ENCODE results near the gene VIL1. TPM values are rescaled to one million over a fixed set of nuclear protein-coding genes. Genes with fewer than 3 reads are reported as not detected.
A peak's percentile ranks its signal among the peaks of the same experiment; 100 is the strongest.

VIL1 gene
- total and polyA plus RNA-seq, 2 of the 13 experiments (the other 11 are each of a cell fraction or from before 2014, with no cell fraction given), result 287 to 301 TPM

DNA sequence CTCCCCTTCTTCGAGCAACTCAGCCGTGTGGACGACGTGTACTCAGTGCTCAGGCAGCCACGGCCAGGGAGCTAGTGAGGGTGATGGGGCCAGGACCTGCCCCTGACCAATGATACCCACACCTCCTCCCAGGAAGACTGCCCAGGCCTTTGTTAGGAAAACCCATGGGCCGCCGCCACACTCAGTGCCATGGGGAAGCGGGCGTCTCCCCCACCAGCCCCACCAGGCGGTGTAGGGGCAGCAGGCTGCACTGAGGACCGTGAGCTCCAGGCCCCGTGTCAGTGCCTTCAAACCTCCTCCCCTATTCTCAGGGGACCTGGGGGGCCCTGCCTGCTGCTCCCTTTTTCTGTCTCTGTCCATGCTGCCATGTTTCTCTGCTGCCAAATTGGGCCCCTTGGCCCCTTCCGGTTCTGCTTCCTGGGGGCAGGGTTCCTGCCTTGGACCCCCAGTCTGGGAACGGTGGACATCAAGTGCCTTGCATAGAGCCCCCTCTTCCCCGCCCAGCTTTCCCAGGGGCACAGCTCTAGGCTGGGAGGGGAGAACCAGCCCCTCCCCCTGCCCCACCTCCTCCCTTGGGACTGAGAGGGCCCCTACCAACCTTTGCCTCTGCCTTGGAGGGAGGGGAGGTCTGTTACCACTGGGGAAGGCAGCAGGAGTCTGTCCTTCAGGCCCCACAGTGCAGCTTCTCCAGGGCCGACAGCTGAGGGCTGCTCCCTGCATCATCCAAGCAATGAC lies 14.4 kb upstream of the VIL1 start (continued):
- TF ChIP-seq, protein P1, sequence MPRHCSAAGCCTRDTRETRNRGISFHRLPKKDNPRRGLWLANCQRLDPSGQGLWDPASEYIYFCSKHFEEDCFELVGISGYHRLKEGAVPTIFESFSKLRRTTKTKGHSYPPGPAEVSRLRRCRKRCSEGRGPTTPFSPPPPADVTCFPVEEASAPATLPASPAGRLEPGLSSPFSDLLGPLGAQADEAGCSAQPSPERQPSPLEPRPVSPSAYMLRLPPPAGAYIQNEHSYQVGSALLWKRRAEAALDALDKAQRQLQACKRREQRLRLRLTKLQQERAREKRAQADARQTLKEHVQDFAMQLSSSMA (CRISPR knock-in tag; IDR thresholded peaks at IDR 0.05), result 0 out of 2 replicates have a peak, but pooled peaks have one; percentile 60
- TF ChIP-seq ZNF530 (CRISPR knock-in tag; IDR thresholded peaks at IDR 0.05; ENCODE audit: low read depth) (no peak), RFXANK (CRISPR knock-in tag; IDR thresholded peaks at IDR 0.05) (no peak), NCOR1 (IDR thresholded peaks at IDR 0.05; ENCODE audit: borderline replicate concordance, low read length) (no peak), MAFK (conservative IDR thresholded peaks at IDR 0.05 in 1 of 2, IDR thresholded peaks at IDR 0.05 in 1 of 2; ENCODE audit: low read length in 2 of 2) (no peak), TAF15 (IDR thresholded peaks at IDR 0.05; ENCODE audit: low read depth, low read length, poor library complexity, severe bottlenecking) (no peak), MED8 (CRISPR knock-in tag; IDR thresholded peaks at IDR 0.05; ENCODE audit: insufficient replicate concordance) (no peak), ZNF431 (CRISPR knock-in tag; IDR thresholded peaks at IDR 0.05; ENCODE audit: borderline replicate concordance, low read depth) (no peak), FOXA3 (CRISPR knock-in tag; IDR thresholded peaks at IDR 0.05) (no peak), ZNF790 (CRISPR knock-in tag; IDR thresholded peaks at IDR 0.05; ENCODE audit: borderline replicate concordance) (no peak), ZFYVE20 (CRISPR knock-in tag; IDR thresholded peaks at IDR 0.05; ENCODE audit: borderline replicate concordance, low read depth) (no peak), ZNF720 (CRISPR knock-in tag; IDR thresholded peaks at IDR 0.05) (no peak), ESRRA (CRISPR knock-in tag; IDR thresholded peaks at IDR 0.05; ENCODE audit: low read depth) (no peak), FOXA1 (IDR thresholded peaks at IDR 0.05) (no peak), FOXA1 (CRISPR knock-in tag; IDR thresholded peaks at IDR 0.05) (no peak), ZNF567 (CRISPR knock-in tag; IDR thresholded peaks at IDR 0.05; ENCODE audit: borderline replicate concordance) (no peak), ZNF672 (CRISPR knock-in tag; IDR thresholded peaks at IDR 0.05) (no peak), ZNF749 (CRISPR knock-in tag; IDR thresholded peaks at IDR 0.05; ENCODE audit: borderline replicate concordance) (no peak), ZNF788 (CRISPR knock-in tag; IDR thresholded peaks at IDR 0.05; ENCODE audit: borderline replicate concordance) (0 out of 2 replicates have a peak, but pooled peaks have one; percentile 58), SPEN (CRISPR knock-in tag; IDR thresholded peaks at IDR 0.05; ENCODE audit: low read depth) (peak; percentile 29; the same call in 1 of the 2 replicates), HOXD1 (CRISPR knock-in tag; IDR thresholded peaks at IDR 0.05) (no peak), NFRKB (IDR thresholded peaks at IDR 0.05) (no peak), EED (CRISPR knock-in tag; IDR thresholded peaks at IDR 0.05) (no peak), HNRNPK (IDR thresholded peaks at IDR 0.05; ENCODE audit: low read depth, low read length, poor library complexity, severe bottlenecking) (no peak), CENPX (CRISPR knock-in tag; IDR thresholded peaks at IDR 0.05) (no peak), TBX3 (IDR thresholded peaks at IDR 0.05; ENCODE audit: borderline replicate concordance) (no peak), ZNF20 (CRISPR knock-in tag; IDR thresholded peaks at IDR 0.05) (no peak)
- TF ChIP-seq, protein P2, sequence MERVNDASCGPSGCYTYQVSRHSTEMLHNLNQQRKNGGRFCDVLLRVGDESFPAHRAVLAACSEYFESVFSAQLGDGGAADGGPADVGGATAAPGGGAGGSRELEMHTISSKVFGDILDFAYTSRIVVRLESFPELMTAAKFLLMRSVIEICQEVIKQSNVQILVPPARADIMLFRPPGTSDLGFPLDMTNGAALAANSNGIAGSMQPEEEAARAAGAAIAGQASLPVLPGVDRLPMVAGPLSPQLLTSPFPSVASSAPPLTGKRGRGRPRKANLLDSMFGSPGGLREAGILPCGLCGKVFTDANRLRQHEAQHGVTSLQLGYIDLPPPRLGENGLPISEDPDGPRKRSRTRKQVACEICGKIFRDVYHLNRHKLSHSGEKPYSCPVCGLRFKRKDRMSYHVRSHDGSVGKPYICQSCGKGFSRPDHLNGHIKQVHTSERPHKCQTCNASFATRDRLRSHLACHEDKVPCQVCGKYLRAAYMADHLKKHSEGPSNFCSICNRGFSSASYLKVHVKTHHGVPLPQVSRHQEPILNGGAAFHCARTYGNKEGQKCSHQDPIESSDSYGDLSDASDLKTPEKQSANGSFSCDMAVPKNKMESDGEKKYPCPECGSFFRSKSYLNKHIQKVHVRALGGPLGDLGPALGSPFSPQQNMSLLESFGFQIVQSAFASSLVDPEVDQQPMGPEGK (CRISPR knock-in tag; IDR thresholded peaks at IDR 0.05), result peak; percentile 71
- TF ChIP-seq, protein P3, sequence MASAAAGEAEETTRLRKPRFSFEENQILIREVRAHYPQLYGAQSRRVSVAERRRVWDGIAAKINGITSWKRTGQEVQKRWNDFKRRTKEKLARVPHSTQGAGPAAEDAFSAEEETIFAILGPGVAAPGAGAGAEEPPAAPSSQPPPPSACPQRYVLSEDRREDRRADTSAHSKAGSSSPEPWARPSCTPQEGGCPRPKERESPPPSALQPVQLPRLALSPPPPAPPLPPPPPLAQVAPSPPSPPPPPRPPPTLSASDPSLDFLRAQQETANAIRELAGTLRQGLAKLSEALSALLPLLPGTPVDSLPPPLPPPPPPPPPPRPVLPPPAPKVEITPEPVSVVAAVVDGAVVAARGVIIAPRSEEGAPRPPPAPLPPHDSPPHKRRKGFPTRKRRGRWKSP (CRISPR knock-in tag; IDR thresholded peaks at IDR 0.05), result no peak

Data from HepG2 (cell line).